H1 (cell line): ENCODE data around the gene ERI2. TPM values are rescaled to one million over a fixed set of nuclear protein-coding genes. Genes with fewer than 3 reads are reported as not detected.

Source experiments
- CTCF ChIA-PET: fragments of 300-600 bp; sonication (Branson Sonifier 250); formaldehyde crosslinking; loops from one replicate; lab custom pipeline; 2021; ENCODE audit not compliant: partially characterized antibody; lab: Charles Lee
- POLR2A ChIA-PET: fragments of 300-600 bp; sonication (Branson Sonifier 250); formaldehyde crosslinking; loops from one replicate; lab custom pipeline; 2021; ENCODE audit warnings: inconsistent platforms; ENCODE audit not compliant: partially characterized antibody; lab: Charles Lee
- DNase-seq, 2 experiments: peaks; one replicate each; pipeline versions ENCODE4 v3.0.0 to v3.0.0-alpha.2; 2010 to 2022; ENCODE audit warnings: low spot score in 2 of 2, low read depth in 1 of 2, mixed read lengths in 1 of 2
- FAIRE-seq: peaks from 2 replicates; lab custom pipeline; 2011; peaks lifted over from hg19 to GRCh38; lab: Jason Lieb, UNC
- H2AFZ ChIP-seq: 2 replicates; pipeline ENCODE4 v1.8.1; 2012; ENCODE audit warnings: low read length, inconsistent platforms
- H2AK5ac ChIP-seq: 2 replicates; pipeline ENCODE4 v1.6.1; 2013; ENCODE audit warnings: low read depth, low read length
- H2BK120ac ChIP-seq: replicated peaks from 2 replicates; pipeline ENCODE3; 2013; ENCODE audit warnings: low read depth, low read length, inconsistent platforms
- H2BK12ac ChIP-seq: 2 replicates; pipeline ENCODE4 v1.6.1; 2013; ENCODE audit warnings: low read depth, low read length
- H2BK15ac ChIP-seq: 2 replicates; pipeline ENCODE4 v1.6.1; 2013; ENCODE audit warnings: low read length
- H2BK20ac ChIP-seq: 2 replicates; pipeline ENCODE4 v1.6.1; 2013; ENCODE audit warnings: low read length
- H2BK5ac ChIP-seq: 2 replicates; pipeline ENCODE4 v1.6.1; 2013; ENCODE audit warnings: low read depth, low read length
- H3K14ac ChIP-seq: 2 replicates; pipeline ENCODE4 v1.6.1; 2013; ENCODE audit warnings: inconsistent platforms; ENCODE audit not compliant: insufficient read length
- H3K18ac ChIP-seq: 2 replicates; pipeline ENCODE4 v1.6.1; 2013; ENCODE audit warnings: low read length; ENCODE audit errors: extremely low read depth
- H3K23ac ChIP-seq: 2 replicates; pipeline ENCODE4 v1.6.1; 2013; ENCODE audit warnings: inconsistent platforms; ENCODE audit not compliant: insufficient read length
- H3K23me2 ChIP-seq: 2 replicates; pipeline ENCODE4 v1.6.1; 2013; ENCODE audit warnings: low read depth, low read length
- H3K27ac ChIP-seq: 2 replicates; pipeline ENCODE4 v1.6.1; 2011; ENCODE audit warnings: low read depth, low read length, inconsistent platforms
- H3K27me3 ChIP-seq, 4 experiments: replicated peaks in 1 of 4; 1 replicate in 1 of 4; 2 replicates in 3 of 4; pipeline versions ENCODE4 v1.6.1 to v1.8.1; 2011 to 2013; ENCODE audit warnings: low read length in 3 of 4, mild to moderate bottlenecking in 3 of 4, inconsistent platforms in 2 of 4, mixed read lengths in 2 of 4, moderate library complexity in 1 of 4; ENCODE audit not compliant: control insufficient read depth in 3 of 4, insufficient read depth in 3 of 4; ENCODE audit errors: extremely low read depth in 1 of 4
- H3K36me3 ChIP-seq, 4 experiments: 2 replicates each; pipeline versions ENCODE4 v1.6.1 to v1.8.1; 2011 to 2013; ENCODE audit warnings: mild to moderate bottlenecking in 4 of 4, low read length in 3 of 4, moderate library complexity in 2 of 4, control low read depth in 1 of 4, inconsistent platforms in 1 of 4; ENCODE audit not compliant: insufficient read depth in 4 of 4, control insufficient read depth in 2 of 4
- H3K4ac ChIP-seq: replicated peaks from 2 replicates; pipeline ENCODE3; 2013; ENCODE audit warnings: low read length, low read depth, mixed read lengths, inconsistent platforms; ENCODE audit not compliant: insufficient read length
- H3K4me1 ChIP-seq, 4 experiments: replicated peaks in 1 of 4; 1 replicate in 1 of 4; 2 replicates in 3 of 4; pipeline versions ENCODE4 v1.6.1 to v1.8.1; 2011 to 2013; ENCODE audit warnings: low read length in 3 of 4, inconsistent platforms in 2 of 4, mixed read lengths in 1 of 4; ENCODE audit not compliant: insufficient read depth in 4 of 4, control insufficient read depth in 3 of 4
- H3K4me2 ChIP-seq, 2 experiments: 2 replicates each; pipeline versions ENCODE4 v1.6.1 to v1.8.1; 2011 to 2013; ENCODE audit warnings: low read depth in 2 of 2, low read length in 2 of 2, control low read depth in 1 of 2, inconsistent platforms in 1 of 2, mild to moderate bottlenecking in 1 of 2; ENCODE audit not compliant: insufficient read depth in 1 of 2
- H3K4me3 ChIP-seq, 4 experiments: fragments of 200-600, 300-600 bp in 1 of 4; sonication (generic), shearing (Covaris generic), sonication (Bioruptor Twin) in 1 of 4; 2 replicates each; pipeline versions ENCODE4 v1.5.1 to v1.8.1; 2011 to 2016; ENCODE audit warnings: low read length in 4 of 4, low read depth in 3 of 4, control low read depth in 2 of 4, inconsistent platforms in 2 of 4, mild to moderate bottlenecking in 2 of 4, mixed read lengths in 1 of 4, moderate library complexity in 1 of 4; ENCODE audit not compliant: insufficient read depth in 2 of 4; ENCODE audit errors: extremely low read depth in 1 of 4
- H3K56ac ChIP-seq: replicated peaks from 2 replicates; pipeline ENCODE3; 2013; ENCODE audit warnings: low read depth, mild to moderate bottlenecking, mixed read lengths, low read length, inconsistent platforms; ENCODE audit not compliant: insufficient read length
- H3K79me1 ChIP-seq: 2 replicates; pipeline ENCODE4 v1.6.1; 2013; ENCODE audit warnings: low read depth, low read length, control low read depth
- H3K79me2 ChIP-seq, 2 experiments: 2 replicates each; pipeline versions ENCODE4 v1.6.1 to v1.8.1; 2012 to 2013; ENCODE audit warnings: low read length in 2 of 2, mild to moderate bottlenecking in 2 of 2, inconsistent platforms in 1 of 2; ENCODE audit not compliant: insufficient read depth in 2 of 2, control insufficient read depth in 1 of 2
- H3K9ac ChIP-seq, 4 experiments: replicated peaks in 1 of 4; 1 replicate in 1 of 4; 2 replicates in 3 of 4; pipeline versions ENCODE4 v1.6.1 to v1.8.1; 2011 to 2013; ENCODE audit warnings: low read depth in 3 of 4, low read length in 3 of 4, control low read depth in 2 of 4, mild to moderate bottlenecking in 2 of 4, moderate library complexity in 2 of 4, inconsistent platforms in 1 of 4; ENCODE audit errors: extremely low read depth in 1 of 4
- H3K9me3 ChIP-seq, 2 experiments: 2 replicates each; pipeline versions ENCODE4 v1.6.1 to v1.8.1; 2012 to 2013; ENCODE audit warnings: mild to moderate bottlenecking in 2 of 2, moderate library complexity in 2 of 2, control low read depth in 1 of 2, inconsistent platforms in 1 of 2, low read depth in 1 of 2, low read length in 1 of 2, mixed read lengths in 1 of 2; ENCODE audit not compliant: insufficient read depth in 2 of 2
- H4K20me1 ChIP-seq, 2 experiments: replicated peaks in 1 of 2; 2 replicates each; pipeline versions ENCODE3 to v1.8.1; 2011 to 2013; ENCODE audit warnings: inconsistent platforms in 2 of 2, low read length in 2 of 2, mild to moderate bottlenecking in 1 of 2; ENCODE audit not compliant: insufficient read depth in 2 of 2, control insufficient read depth in 1 of 2
- H4K5ac ChIP-seq: 2 replicates; pipeline ENCODE4 v1.6.1; 2013; ENCODE audit warnings: low read length, low read depth, mixed read lengths, inconsistent platforms; ENCODE audit not compliant: insufficient read length
- H4K8ac ChIP-seq: 2 replicates; pipeline ENCODE4 v1.8.0; 2013; ENCODE audit warnings: mild to moderate bottlenecking, moderate library complexity, low read length, inconsistent platforms; ENCODE audit not compliant: insufficient read depth; ENCODE audit errors: extremely low read depth
- H4K91ac ChIP-seq: replicated peaks from 2 replicates; pipeline ENCODE3; 2013; ENCODE audit warnings: low read length, mixed read lengths, inconsistent platforms; ENCODE audit not compliant: insufficient read length
- YY1 ChIP-seq: IDR thresholded peaks from 2 replicates; pipeline ENCODE4 v1.6.1; 2011; ENCODE audit warnings: low read depth, mild to moderate bottlenecking, low read length
- WGBS, 2 experiments: shearing (Covaris generic) in 1 of 2; methylation state at CpG; one replicate each; pipeline versions ENCODE4 v1.1.6 to v1.1.7; 2013 to 2015; ENCODE audit warnings: low lambda C conversion rate in 2 of 2, mixed read lengths in 2 of 2, inconsistent platforms in 1 of 2, low coverage in 1 of 2, missing lambda C conversion rate in 1 of 2; ENCODE audit not compliant: insufficient replicate concordance in 2 of 2, insufficient coverage in 1 of 2, insufficient read length in 1 of 2; ENCODE audit errors: extremely low coverage in 1 of 2, missing lambda C conversion rate in 1 of 2; 5-methylcytosine and 5-hydroxymethylcytosine counted together
- polyA plus RNA-seq, 7 experiments: library from polyadenylated mRNA; depleted of rRNA in 3 of 7; stranded (reverse) in 5 of 7; unstranded in 2 of 7; fragments of >200 nt in 5 of 7; fragments of 200-250 nt in 2 of 7; gene quantifications; 1 replicate in 5 of 7; 2 replicates in 1 of 7; 4 replicates in 1 of 7; pipeline versions ENCODE4 v1.2.1 to v1.2.3, GENCODE V29; 2011 to 2013; ENCODE audit warnings: missing spikeins in 2 of 7, mixed read lengths in 2 of 7
- total RNA-seq: library from RNA; stranded (reverse); fragmentation: NEBNext Ultra II Directional; extraction: Animal tissue kit (Norgen Biotek cat#: 25700); gene quantifications from 2 replicates; pipeline ENCODE4 v1.2.1, GENCODE V29; 2021

ERI2 gene
- total and polyA plus RNA-seq, 2 of the 8 experiments (the other 6 are each of a cell fraction or from before 2014, with no cell fraction given): 11.0 to 12.6 TPM

DNA sequence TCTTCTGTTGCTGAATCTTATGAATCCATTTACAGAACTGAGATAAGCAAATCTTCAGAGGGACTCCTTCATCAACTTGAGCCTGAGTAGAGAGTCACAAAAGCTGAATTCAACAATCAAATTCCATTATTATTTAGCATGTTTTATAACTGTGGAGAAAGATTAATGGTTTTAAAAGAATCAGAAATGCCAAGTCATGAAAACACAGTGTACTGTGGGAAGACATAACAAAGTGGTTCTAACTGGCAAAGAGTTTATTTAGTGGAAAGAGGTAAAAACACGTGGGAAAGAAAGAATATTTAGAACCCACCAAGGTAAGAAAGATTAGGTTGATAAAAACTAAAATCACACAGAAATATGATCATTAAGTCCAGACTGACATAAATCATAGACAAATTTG, 5.0 kb downstream of the ERI2 start:
- H3K4me3 ChIP-seq: no peak overlapping the region

More for the DNA sequence above, 5.0 kb downstream of the ERI2 start:
- Histone ChIP-seq H2AK5ac (no peak overlapping the region), H3K18ac (no peak overlapping the region), H3K9me3 (no peaks in the 10 kb centered on the region), H2AFZ (no peak overlapping the region), H3K4ac (no peak overlapping the region), H2BK12ac (no peak overlapping the region), H2BK15ac (no peak overlapping the region), H4K91ac (no peak overlapping the region), H4K20me1 (no peaks in the 10 kb centered on the region), H3K23ac (no peak overlapping the region), H3K36me3 (peaks cover 0 to 12% (median 0%) of the 10 kb centered on the region in 4 experiments; a peak in 4 of 8 replicates), H3K23me2 (peaks cover 4% of the 10 kb centered on the region), H3K56ac (no peak overlapping the region), H3K9ac (no peak overlapping the region), H3K14ac (no peak overlapping the region), H2BK120ac (no peak overlapping the region), H2BK5ac (no peak overlapping the region), H3K27me3 (no peaks in the 10 kb centered on the region), H4K5ac (no peak overlapping the region), H3K79me2 (no peaks in the 10 kb centered on the region), H3K79me1 (no peaks in the 10 kb centered on the region), H2BK20ac (no peak overlapping the region), H4K8ac (no peak overlapping the region), H3K27ac (no peak overlapping the region), H3K4me2 (no peak overlapping the region), H3K4me1 (no peaks in the 10 kb centered on the region)
- CTCF ChIA-PET: no interaction called here
- TF ChIP-seq YY1: no peak
- DNase-seq: no peak
- POLR2A ChIA-PET: no interaction called here
- whole genome bisulfite sequencing, 2 experiments: 88% methylated on average over 1 of the region's 1 CpG; no CpG with 5 or more reads in 1 of the 2 experiments
- no peak for FAIRE-seq
